ENCODE results near the gene TSGA10IP.

DNA sequence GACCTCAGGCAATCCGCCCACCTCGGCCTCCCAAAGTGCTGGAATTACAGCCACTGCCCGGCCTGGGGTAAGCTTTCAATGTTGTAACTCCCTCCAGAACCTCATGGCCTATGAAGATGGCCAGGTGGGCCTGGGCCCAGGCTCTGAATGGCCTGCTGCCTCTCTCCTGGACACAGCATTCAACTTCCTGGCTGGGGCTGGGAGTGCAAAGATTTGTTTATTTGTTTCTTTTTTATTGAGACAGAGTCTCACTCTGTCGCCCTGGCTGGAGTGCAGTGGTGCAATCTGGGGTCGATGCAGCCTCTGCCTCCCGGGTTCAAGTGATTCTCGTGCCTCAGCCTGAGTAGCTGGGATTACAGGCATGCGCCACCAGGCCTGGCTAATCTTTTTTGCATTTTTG is 513 bp upstream of the TSGA10IP start:
- TF ChIP-seq, protein P1, sequence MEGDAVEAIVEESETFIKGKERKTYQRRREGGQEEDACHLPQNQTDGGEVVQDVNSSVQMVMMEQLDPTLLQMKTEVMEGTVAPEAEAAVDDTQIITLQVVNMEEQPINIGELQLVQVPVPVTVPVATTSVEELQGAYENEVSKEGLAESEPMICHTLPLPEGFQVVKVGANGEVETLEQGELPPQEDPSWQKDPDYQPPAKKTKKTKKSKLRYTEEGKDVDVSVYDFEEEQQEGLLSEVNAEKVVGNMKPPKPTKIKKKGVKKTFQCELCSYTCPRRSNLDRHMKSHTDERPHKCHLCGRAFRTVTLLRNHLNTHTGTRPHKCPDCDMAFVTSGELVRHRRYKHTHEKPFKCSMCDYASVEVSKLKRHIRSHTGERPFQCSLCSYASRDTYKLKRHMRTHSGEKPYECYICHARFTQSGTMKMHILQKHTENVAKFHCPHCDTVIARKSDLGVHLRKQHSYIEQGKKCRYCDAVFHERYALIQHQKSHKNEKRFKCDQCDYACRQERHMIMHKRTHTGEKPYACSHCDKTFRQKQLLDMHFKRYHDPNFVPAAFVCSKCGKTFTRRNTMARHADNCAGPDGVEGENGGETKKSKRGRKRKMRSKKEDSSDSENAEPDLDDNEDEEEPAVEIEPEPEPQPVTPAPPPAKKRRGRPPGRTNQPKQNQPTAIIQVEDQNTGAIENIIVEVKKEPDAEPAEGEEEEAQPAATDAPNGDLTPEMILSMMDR (IDR thresholded peaks at IDR 0.05) = no peak
- no peak for TF ChIP-seq POLR2AphosphoS5 (IDR thresholded peaks at IDR 0.05)

Measured in gastroesophageal sphincter (tissue), 3 donors.